GM18498 (cell line): ENCODE results near the gene SHC1.

Source experiments
- ATAC-seq: cut with Tn5 transposase; IDR thresholded peaks from one replicate; pipeline ENCODE4 v1.9.1; 2021; ENCODE audit warnings: mild to moderate bottlenecking, moderate library complexity; ENCODE audit not compliant: unreplicated experiment

The SHC1 gene

DNA sequence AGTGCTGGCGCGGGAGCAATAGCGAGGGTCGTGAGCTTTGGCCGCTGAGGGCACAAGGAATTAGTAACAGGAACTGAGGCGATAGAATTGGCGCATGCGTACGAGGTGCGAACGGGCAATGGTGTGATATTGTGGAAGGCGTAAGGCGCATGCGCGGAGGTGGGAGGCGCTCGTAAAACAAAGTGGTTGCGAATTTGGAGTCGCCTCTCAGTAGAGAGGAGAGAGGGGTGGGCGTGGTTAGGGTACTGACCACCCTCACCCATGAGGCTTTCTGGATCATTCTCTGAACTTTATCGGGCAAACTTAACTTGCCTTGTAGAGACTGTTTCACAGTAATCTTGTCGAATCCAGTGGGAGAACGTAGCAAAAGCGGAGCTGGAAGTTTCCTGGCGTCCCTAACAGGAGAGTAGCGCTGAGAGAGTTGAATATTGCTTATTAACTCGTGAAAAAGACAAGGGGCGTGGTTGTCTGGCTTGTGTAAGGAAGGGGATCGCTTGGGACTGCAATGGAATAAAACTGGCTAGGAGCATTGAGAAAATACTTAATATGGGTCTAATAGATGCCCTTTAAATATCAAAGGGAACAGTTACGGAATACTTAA lies 4.4 kb upstream of the SHC1 start:
- ATAC-seq: peak; percentile 49

DNA sequence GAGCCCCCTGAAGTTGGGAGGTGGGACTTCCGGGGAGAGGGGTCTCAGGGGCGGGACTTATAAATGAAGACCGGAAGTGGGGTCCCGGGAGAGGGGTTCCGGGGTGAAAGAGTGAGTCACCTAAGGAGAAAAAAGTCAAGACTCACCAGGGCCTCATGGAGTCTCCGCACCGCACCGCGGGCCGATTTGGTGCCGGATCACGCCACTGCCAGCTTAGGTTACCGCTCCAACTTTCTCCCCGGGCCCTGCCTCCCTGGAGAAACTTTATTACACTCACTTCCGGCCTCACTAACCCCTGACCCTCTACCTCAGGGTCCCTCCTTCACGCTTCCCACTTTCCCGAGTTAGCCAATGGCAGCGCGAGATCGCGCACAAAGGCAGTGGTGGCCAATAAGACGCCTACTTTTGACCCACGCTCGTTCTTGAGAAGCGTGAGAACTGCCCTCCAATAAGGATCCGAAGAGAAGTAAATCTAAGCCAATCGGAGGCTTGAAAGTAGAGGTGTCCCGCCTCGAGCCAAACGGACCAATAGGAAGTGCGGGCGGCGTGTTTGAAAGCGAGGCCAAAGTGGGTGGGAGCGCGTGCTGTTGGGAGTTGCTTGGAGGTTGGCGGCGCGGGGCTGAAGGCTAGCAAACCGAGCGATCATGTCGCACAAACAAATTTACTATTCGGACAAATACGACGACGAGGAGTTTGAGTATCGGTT lies 3.7 kb upstream of the SHC1 start, which contains the start of gene CKS1B:
CKS1B (plus strand) TSS at position 580 of the 706 bp plus-strand sequence; CDS start at position 645, 65 bp downstream.
- ATAC-seq: peak; percentile 76

DNA sequence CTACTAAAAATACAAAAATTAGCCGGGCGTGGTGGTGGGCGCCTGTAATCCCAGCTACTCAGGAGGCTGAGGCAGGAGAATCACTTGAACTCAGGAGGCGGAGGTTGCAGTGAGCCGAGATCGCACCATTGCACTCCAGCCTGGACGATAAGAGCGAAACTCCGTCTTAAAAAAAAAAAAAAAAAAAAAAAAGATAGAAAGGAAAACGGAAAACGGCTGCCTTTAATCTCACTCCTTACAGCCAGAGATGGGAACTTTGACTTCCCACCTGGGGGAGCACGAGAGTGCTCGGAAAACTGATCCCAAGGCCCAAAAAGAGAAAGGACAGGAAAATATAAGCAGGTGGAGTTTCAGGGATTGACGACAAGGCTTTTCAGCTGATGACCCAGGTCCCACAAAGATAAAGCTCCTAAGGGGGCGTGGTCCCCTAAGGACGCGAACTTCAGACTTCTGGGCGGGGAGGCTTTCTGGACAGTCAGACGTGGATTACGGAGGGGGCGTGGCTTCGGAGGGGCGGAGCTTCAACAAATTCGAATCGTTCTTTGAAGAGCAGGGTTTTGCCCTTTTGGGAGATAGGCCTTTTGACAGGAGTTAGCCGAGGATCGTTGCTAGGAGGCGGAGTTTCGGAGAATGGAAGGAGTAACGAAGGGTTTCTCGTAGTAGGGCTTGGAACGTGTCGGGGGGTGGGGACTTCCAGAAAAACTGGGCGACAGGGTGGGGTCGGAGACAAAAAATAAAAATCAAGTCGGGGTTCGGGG lies 3.0 kb upstream of the SHC1 start:
- ATAC-seq: peak; percentile 25

DNA sequence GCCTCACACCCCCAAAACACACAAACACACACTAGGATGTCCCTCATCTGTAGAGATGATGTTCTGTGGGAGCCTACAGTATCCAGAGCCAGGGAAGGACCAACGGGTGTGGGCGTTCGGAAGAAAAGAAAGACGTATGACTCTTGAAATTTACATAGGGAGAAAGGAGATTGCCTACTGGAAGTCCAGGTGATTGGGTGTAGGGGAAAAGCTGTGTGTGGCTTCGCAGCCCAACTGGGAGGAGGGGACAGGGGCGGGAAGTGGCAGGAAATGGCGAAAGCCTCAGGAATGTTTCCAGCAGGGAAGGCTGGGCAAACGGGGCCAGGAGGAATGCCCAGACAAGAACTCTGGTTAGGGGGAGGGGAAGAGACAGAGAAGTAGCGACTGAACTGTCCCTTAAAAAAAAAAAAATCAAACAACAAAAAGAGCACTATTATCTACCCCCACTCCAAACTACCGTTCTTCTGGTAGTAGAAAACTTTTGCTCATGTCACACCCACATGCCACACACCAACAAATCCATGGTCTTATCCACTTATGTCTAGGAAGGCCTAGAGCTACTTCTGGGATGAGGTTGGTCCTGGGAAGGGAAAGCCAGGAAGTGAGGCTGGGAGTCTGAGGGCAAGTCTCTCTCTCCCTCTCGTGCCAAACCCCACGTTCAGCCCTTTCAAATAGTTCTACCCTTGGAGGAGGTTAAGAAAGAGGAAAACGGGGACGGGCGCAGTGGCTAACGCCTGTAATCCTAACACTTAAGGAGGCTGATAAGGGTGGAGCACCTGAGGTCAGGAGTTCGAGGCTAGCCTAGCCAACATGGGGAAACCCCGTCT lies 2.2 kb upstream of the SHC1 start:
- ATAC-seq: no peak

DNA sequence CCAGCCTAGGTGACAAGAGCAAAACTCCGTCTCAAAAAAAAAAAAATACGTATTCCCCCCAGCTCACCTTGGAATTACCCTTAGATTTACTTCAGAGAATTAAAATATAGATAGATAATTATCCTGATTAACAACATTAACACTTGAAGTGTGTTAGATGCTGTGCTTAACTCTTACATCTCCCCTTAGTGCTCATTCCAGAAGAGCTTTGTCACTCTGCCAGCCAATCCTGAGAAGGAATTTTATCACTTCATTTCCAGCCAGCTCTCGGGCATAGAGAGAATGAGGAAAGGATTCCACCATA lies 1.6 kb upstream of the SHC1 start:
- no peak for ATAC-seq

DNA sequence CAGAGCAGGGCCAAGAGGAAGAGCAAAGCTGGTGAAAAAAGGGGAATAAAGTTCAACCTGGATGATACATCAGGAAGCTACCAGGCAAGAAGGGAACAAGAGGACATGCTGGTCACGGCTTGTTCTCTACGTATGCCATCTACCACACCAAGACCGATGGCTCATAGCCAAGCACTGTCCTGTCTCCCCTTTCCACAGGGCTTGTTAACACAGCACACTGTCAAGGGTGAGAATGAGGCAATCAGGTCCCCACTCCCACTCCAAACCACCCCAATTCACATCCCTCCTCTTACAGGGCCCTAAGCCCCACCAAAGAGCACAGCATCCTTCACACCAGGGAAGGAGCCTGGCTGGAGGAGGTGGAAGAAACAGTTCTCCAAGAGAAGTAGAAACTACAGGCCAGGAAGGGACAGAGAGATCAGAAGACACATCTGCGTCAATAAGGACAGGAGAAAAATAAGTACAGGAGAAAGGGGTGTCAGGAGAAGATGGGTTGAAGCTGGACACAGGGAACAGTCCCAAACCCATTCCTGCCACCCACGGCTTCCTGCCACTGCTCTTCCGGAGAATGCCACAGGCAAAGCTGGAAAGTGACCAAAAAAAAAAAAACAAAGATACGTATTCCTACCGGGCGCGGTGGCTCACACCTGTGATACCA lies 923 bp upstream of the SHC1 start:
- ATAC-seq: no peak

DNA sequence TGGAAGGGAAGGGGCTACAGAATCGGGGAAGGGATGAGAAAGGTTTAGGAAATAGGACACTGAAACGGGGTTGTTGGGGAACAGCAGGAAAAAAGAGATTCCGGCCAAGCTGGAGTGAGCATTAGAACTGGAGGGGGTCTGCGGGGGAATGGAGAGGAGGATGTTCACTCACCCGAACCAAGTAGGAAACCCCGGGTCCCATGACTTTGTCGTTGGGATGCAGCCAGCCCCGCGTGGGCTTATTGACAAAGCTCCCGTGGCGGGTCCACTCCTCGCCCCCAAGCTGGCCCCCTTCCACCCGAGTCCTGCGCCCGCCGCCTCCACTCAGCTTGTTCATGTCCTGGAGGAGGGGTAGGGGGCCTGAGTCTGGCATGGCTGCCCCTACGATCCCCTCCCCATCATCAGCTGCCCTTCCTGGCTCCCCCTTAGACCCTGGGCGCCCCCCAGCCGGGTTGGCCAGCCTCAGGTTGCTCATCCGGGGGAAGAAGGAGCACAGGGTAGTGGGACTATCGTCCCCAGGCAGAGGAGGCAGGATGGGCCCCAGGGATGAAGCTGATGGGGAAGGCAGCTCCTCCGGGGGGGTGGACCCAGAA lies 591 bp downstream of the SHC1 start:
- ATAC-seq: no peak

DNA sequence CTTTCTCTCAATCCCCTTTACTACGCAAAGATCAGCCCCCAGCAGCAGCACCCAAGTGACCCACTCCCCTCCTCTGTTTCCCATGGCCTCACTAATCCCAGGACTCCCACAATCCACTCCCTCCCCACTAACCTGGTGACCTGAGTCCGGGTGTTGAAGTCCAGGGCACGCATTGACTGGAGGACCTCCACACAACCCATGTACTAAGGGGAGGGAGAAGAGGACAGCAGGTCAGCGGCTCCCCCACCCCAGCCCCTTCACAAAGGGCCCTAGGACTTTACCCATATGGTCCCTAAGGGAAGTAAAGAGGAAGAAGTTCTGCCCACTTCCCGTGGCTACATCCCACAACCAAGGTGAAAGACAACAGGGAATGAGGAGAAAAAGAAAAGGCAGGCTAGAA lies 1.3 kb downstream of the SHC1 start:
- ATAC-seq: no peak

DNA sequence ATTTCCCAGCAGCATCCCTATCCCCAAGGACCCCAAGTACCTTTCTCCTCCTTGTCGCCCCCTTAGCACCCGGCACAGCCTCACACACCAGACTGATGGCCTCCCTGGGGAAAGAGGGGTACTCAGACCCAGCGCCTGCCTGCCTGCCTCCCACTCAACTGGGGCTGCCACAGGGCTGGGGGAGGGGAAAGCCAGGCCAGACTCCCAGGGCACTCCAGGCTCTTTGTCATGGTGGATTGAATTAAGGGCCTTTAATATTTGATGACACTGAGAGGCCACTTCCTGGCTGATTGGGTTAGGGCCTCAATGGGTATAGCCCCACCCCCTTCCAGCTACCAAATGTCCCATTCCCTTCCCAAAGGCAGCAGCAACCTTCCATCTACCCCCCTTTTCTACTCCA lies 1.8 kb downstream of the SHC1 start:
- no peak for ATAC-seq

DNA sequence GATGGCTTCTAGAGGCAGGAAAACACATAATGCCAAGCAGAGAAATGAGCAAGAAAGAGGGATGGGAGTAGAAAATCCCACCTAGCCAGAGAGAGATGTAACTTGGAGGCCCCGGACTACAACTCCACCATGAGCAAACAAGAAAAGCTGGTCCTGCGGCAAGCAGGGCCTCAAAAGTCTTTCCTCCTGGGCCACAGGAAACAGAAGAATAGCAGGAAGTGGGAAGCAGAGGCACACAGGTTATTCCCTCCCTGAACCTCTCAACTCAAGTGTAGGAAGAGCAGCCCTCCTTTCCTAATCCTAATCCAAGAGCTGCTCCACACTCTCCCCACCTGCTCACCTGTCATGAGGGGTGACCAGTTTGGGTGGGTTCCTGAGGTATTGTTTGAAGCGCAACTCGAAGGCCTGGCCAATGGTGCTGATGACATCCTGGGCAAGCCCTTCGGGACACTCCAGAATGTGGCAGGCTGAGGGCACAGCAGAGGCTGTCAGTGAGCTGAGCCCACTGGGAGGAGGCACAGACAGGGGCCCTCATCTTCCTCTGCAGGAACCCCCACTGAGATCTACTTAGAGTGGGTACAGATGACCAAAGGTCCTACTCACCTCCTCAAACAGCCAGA lies 3.1 kb downstream of the SHC1 start:
- ATAC-seq: no peak

DNA sequence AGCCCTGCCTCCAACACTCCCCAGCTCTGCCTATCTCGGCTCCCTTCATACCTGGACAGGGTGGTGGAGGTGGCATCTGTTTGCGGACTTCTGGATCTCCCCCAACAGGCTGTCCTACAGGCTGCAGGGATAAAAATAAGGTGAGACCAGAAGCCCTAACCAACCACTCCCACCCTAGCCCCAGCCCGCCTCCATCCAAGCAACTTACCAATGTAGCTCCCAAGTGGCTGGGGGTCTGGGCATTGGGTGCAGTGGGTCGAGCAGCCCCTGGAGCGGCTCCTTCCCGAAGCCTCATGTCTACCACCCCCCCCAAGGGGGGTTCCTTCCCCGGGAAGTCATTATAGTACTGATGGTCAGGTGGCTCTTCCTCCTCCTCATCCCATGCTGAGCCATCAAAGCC lies 4.4 kb downstream of the SHC1 start:
- no peak for ATAC-seq

DNA sequence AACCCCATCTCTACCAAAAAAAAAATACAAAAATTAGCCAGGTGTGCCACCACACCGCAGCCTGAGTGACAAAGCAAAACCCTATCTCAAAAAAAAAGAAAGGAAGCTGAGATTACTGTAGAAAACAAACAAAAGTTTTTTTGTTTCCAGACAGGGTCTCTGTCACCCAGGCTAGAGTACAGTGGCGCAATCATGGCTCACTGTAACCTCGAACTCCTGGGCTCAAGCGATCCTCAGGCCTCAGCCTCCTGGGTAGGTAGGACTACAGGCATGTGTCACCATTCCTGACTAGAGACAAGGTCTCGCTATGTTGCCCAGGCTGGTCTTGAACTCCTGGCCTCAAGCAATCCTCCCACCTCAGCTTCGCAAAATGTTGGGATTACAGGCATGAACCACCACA lies 6.2 kb downstream of the SHC1 start:
- no peak for ATAC-seq

DNA sequence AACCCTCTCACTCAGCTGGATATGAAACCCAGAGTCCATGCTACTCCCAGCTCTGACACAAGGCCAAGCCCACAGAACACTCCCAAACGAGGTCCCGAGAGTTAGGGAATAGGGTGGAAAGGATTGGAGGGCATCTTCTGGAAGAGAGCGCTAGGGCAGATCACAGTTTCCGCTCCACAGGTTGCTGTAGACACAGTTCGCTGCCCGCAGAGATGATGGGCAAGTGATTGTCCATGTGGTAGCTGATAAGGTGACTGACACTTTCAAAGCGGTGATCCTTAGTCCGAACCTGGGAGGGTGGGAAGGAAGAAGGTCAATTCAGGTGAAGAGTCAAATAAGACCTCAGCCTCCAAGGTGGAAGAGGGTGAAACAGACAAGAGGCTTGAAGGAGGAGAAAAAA lies 6.9 kb downstream of the SHC1 start:
- ATAC-seq: no peak

DNA sequence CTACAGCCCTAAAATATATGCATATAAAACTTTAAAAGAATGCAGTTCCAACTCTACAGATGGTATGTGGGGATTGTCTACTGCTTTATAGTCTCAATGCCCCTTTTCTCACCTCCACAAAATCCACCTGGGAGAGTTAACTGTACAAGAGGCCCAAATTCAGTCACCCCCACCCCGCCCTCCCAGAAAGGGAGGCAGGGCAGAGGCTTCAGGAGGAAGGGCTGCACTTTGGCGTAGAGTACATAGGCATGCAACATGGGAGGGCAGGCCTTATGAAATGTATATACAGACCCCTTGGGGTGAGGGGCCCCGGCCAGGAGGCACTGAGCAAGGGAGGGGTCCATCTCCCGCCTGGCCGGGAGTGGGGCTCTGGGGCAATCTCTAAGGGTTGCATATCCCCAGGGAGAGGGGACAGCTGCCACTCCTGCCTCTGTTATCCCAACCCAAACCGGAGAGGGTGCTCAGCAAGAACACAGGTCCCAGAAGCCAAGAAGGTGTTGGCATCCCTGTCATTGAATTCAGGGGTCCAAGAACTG lies 7.7 kb downstream of the SHC1 start:
- no peak for ATAC-seq

DNA sequence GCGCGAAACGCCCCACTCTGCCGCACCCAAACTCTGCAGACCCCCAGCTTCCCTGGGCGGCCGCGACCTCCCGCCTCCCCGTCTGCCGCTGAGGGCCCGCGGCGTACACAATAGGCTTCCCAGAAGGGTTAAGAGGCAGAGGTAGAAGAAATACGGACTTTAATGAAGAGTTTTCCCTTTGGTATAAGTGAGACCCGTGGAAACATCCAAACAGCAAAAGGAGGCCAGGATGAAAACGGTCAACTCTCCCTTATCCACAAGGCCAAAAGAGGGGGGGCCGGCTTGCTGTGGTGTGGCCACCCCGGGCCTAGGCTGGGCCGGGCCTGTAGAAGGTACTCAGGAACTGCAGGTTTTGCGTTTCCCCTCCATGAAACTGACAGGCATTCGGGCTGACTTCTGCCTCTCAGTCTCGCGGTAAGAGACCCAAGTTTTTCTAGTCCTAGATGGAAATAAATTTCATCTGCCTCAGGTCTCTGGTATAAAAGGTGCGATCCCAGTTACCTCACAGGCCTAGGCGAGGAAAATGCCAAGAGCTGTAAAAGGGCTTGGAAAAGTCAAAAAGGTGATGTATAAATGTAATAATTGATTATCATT lies 8.3 kb downstream of the SHC1 start:
- ATAC-seq: peak; percentile 2

DNA sequence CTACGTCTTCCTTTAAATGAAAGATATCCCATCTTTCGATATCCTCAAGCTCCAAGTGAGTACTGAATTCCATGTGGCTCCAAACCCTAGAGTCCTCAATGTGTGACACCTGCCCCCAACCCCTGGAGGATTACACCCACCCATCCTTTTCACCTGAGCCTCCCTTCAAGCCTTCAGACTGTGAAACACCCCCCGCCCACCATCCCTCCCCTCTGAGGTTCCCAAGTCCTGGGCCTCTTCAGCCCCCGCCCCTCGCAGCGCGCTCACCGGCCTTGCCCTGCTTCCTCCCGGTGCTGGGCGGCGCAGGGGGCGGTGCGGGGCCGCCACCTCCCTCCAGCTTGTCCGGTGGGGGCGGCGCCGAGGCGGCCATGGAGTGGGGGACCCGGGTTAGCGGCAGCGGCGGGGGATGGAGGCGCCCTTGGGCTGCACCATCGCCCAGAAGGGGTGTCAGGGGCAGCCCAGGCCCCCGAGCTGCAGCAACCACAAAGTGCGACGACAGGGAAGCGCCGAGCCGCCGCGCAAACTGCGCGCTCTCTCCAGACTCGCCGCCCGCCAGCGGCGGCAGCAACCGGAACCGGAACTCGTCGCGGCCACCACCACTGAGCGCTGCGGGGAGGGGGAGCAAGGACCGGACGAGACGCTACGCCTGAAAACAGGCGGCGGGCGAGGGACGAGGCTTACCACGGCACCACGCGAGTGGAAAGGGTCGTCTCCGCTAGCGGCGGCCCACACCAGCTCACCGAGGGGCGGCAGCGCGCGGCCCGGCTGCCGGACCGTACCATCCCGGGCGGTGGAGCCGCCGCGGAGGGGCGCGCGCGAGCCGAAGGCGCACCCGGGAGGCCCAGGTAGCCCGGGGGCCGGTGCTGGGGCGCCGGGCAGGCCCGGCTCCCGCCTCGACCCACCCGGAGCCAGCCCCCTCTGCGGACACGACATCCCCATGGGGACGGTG lies 9.1 kb downstream of the SHC1 start, which contains the start of gene PYGO2:
PYGO2 (minus strand) TSS at position 576 of the 949 bp plus-strand sequence; CDS start at position 370, 206 bp downstream.
- peak; percentile 78 for ATAC-seq

DNA sequence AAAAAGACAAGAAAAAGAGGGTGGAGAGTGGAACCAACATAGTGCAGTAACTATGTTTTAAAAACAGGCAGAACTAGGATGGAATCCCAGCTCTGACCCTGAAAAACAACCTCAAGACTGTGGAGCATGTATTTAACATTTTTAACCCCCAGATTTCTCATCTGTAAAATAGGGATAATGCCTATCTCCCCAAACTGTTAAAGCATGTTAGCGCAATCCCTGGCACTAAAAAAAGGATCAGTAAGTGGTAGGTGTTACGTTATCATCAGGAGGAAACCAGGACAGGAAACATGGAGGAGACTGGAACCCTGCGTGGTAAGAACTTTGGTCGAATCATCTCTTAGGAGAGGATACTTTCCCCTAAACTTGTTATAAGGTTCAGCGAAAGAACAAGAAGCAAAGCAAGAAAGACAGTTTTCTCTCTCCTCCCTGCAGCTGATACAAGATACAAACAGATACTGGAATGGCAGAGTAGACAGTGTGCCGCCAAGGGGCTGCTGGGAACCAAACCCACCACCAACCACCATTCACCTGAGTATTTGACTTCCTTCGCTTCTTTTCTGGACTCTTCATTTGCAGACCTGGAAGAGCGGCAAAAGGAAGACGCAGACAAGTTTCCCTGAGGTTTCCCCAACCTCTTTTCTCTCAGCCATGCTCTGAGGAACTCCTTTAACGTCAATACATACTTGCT lies 10.0 kb downstream of the SHC1 start:
- no peak for ATAC-seq

DNA sequence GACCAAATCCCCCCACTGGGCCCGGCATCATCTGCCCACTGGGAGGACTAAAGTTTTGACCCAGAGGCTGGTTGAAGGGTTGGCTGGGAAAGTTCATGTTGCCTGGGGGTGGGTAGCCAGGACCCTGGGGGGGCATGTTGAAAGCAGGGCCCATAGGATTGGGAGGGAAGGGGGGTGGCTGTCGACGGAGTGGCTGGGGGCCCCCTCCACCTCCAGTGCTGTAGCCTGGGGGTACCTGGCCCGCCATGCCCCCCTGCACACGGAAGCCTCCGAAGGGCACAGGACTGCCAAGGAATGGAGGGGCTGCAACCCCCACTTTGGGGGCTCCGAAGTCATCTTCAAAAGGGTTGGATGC lies 11.1 kb downstream of the SHC1 start:
- no peak for ATAC-seq
